GM12891 (cell line): Measurements from ENCODE around the gene PRKCE.

Source experiments
- DNase-seq: peaks from one replicate; pipeline ENCODE4 v3.0.0; 2011; ENCODE audit warnings: low spot score; ENCODE audit not compliant: insufficient read length
- FAIRE-seq: peaks from 2 replicates; lab custom pipeline; 2011; peaks lifted over from hg19 to GRCh38; lab: Jason Lieb, UNC
- PAX5 ChIP-seq: IDR thresholded peaks from 2 replicates; pipeline ENCODE4 v1.6.1; 2011; ENCODE audit warnings: low read length, moderate library complexity, mild to moderate bottlenecking; ENCODE audit not compliant: insufficient read depth, severe bottlenecking
- POLR2A ChIP-seq: IDR thresholded peaks from 2 replicates; pipeline ENCODE4 v1.6.1; 2011; ENCODE audit warnings: low read depth, low read length, control low read depth
- POLR2AphosphoS5 ChIP-seq: IDR thresholded peaks from 2 replicates; pipeline ENCODE4 v1.6.1; 2011; ENCODE audit warnings: low read depth, low read length, control low read depth
- POU2F2 ChIP-seq: IDR thresholded peaks from 2 replicates; pipeline ENCODE4 v1.6.1; 2011; ENCODE audit warnings: low read depth, mild to moderate bottlenecking, control low read depth, low read length, moderate library complexity
- SPI1 ChIP-seq: IDR thresholded peaks from 2 replicates; pipeline ENCODE4 v1.6.1; 2011; ENCODE audit warnings: low read depth, low read length, control low read depth
- TAF1 ChIP-seq: IDR thresholded peaks from 2 replicates; pipeline ENCODE4 v1.6.1; 2011; ENCODE audit warnings: low read depth, low read length, control low read depth

Gene PRKCE

GRCh38 chr2:46232860-46233259, 581.4 kb downstream of the PRKCE start:
- FAIRE-seq (no peak), DNase-seq (no peak)
- TF ChIP-seq SPI1 (no peak), POU2F2 (no peak), PAX5 (no peak), TAF1 (no peak), POLR2A (no peak)

GRCh38 chr2:46236006-46236875, 584.8 kb downstream of the PRKCE start:
- TF ChIP-seq TAF1 (no peak), POLR2AphosphoS5 (no peak), POLR2A (no peak), PAX5 (no peak), SPI1 (no peak), POU2F2 (no peak)
- DNase-seq: no peak
- no peak for FAIRE-seq

DNA sequence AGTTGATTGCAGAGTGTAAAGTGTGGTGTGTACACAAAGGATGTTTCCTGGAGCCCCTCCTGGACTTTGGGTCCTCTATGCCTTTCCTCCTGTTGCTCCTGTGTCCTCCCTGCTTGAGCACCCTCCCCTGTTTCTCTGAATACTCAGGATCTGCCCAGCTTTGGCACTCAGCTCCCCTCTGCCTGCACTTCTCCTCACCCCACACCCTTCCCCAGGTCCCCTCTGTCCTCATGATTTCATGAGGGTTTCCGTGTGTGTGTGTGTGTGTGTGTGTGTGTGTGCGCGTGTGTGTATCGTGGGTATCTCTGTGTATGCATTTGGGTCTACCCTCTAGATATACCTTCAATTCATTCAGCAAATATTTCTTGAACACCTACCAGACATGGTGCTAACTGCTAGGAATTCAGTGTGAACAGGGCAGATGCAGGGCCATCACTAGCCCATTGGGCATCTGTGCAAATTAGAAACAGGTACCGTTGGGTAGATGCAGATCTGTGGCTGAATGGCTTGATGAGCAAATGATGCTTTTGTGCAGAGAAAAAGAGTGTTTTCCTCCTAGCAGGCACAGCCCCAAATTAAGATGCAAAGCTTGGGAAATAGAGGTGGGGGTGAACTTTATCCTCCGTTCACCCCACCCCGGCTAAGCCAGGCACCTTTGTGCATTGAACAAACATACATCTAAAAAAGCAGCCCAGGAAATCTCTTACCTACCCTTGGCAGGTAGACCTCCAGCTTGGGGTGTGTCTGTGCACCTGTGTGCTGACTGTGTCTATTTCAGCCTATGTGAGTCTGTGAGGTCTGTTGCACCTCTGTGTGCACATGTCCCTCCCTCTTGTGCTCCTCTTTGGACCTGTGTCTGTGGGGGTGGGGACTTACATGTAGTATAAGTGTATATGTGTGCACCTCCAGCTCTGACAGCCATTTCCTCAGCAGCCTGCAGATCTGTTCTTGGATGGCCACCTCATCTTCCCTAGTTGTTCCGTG, 585.7 kb downstream of the PRKCE start:
- DNase-seq (no peak), FAIRE-seq (no peak)
- TF ChIP-seq POLR2A (no peak), POLR2AphosphoS5 (no peak), POU2F2 (no peak), PAX5 (no peak), SPI1 (no peak), TAF1 (no peak)
